Measurements from ENCODE around the gene SV2B. TPM values are rescaled to one million over a fixed set of nuclear protein-coding genes. Genes with fewer than 3 reads are reported as not detected.

The SV2B gene
- total and polyA plus RNA-seq, 9 of the 15 experiments (the other 6 are each of a cell fraction or from before 2014, with no cell fraction given) = 0.01 to 0.25 (median 0.11) TPM

GRCh38 chr15:91125162-91125561 is 25.1 kb downstream of the SV2B start (continued):
- TF ChIP-seq CREB3 (tag; conservative IDR thresholded peaks at IDR 0.05; ENCODE audit: low read depth) (no peak), ZNF778 (CRISPR knock-in tag; IDR thresholded peaks at IDR 0.05) (no peak), ZNF121 (CRISPR knock-in tag; conservative IDR thresholded peaks at IDR 0.05) (no peak), SMAD2 (IDR thresholded peaks at IDR 0.05; ENCODE audit: low read depth, low read length) (no peak), ZNF740 (CRISPR knock-in tag; IDR thresholded peaks at IDR 0.05) (no peak), ZNF740 (tag; IDR thresholded peaks at IDR 0.05) (no peak), CREBBP (IDR thresholded peaks at IDR 0.05; ENCODE audit: low read depth, low read length) (no peak), GABPA (tag; conservative IDR thresholded peaks at IDR 0.05; ENCODE audit: low read depth) (no peak), HINFP (tag; conservative IDR thresholded peaks at IDR 0.05; ENCODE audit: low read depth) (no peak), PBX2 (CRISPR knock-in tag; IDR thresholded peaks at IDR 0.05; ENCODE audit: low read depth) (no peak), PBX2 (tag; conservative IDR thresholded peaks at IDR 0.05; ENCODE audit: low read depth) (no peak), ZNF143 (CRISPR knock-in tag; IDR thresholded peaks at IDR 0.05) (no peak)

Measured in K562 (cell line).